HepG2 (cell line): ENCODE data around the gene BSN. TPM values are rescaled to one million over a fixed set of nuclear protein-coding genes. Genes with fewer than 3 reads are reported as not detected.
A peak's percentile ranks its signal among the peaks of the same experiment; 100 is the strongest.

Experiments
- ATF6 ChIP-seq: sonication (generic); formaldehyde crosslinking; conservative IDR thresholded peaks from 2 replicates; pipeline ENCODE4 v1.4.0; 2020; ENCODE audit warnings: missing genetic modification reagents
- HNF1B ChIP-seq: sonication (generic); formaldehyde crosslinking; IDR thresholded peaks from 2 replicates; pipeline ENCODE4 v1.5.1; 2020; ENCODE audit warnings: mild to moderate bottlenecking, moderate library complexity, missing genetic modification reagents
- HNF4A ChIP-seq: sonication (generic); formaldehyde crosslinking; IDR thresholded peaks from 2 replicates; pipeline ENCODE4 v1.4.0; 2020; ENCODE audit warnings: missing genetic modification reagents
- IRF2 ChIP-seq: IDR thresholded peaks from 2 replicates; pipeline ENCODE4 v1.6.1; 2018; ENCODE audit warnings: missing genetic modification reagents, missing compliant biosample characterization
- KLF11 ChIP-seq: IDR thresholded peaks from 2 replicates; pipeline ENCODE4 v1.6.1; 2016; ENCODE audit warnings: missing compliant biosample characterization
- RNF219 ChIP-seq: sonication (generic); formaldehyde crosslinking; IDR thresholded peaks from 2 replicates; pipeline ENCODE4 v1.5.0; 2020; ENCODE audit warnings: mild to moderate bottlenecking, missing genetic modification reagents
- RXRB ChIP-seq: IDR thresholded peaks from 2 replicates; pipeline ENCODE4 v1.6.1; 2016; ENCODE audit warnings: borderline replicate concordance, missing genetic modification reagents, missing compliant biosample characterization
- TARDBP ChIP-seq: sonication (generic); formaldehyde crosslinking; IDR thresholded peaks from 2 replicates; pipeline ENCODE4 v1.8.0; 2022; ENCODE audit warnings: mild to moderate bottlenecking, missing genetic modification reagents
- TBX3 ChIP-seq: fragments of 450-650 bp; IDR thresholded peaks from 2 replicates; pipeline ENCODE4 v1.6.1; 2017; ENCODE audit warnings: antibody characterized with exemption, mild to moderate bottlenecking, inconsistent platforms, borderline replicate concordance
- TSC22D2 ChIP-seq: sonication (generic); formaldehyde crosslinking; IDR thresholded peaks from 2 replicates; pipeline ENCODE4 v1.5.1; 2020; ENCODE audit warnings: missing genetic modification reagents, mild to moderate bottlenecking, borderline replicate concordance
- ZBTB43 ChIP-seq: sonication (generic); formaldehyde crosslinking; conservative IDR thresholded peaks from 2 replicates; pipeline ENCODE4 v1.4.0; 2020; ENCODE audit warnings: missing genetic modification reagents
- ZC3H4 ChIP-seq: sonication (generic); formaldehyde crosslinking; IDR thresholded peaks from 2 replicates; pipeline ENCODE4 v1.4.0; 2020; ENCODE audit warnings: missing genetic modification reagents, borderline replicate concordance
- ZFY ChIP-seq: sonication (generic); formaldehyde crosslinking; IDR thresholded peaks from 2 replicates; pipeline ENCODE4 v1.4.0; 2020; ENCODE audit warnings: missing genetic modification reagents
- ZNF747 ChIP-seq: sonication (generic); formaldehyde crosslinking; IDR thresholded peaks from 2 replicates; pipeline ENCODE4 v1.8.1; 2023; ENCODE audit warnings: missing genetic modification reagents, mild to moderate bottlenecking, borderline replicate concordance
- polyA plus RNA-seq, 8 experiments: library from polyadenylated mRNA; depleted of rRNA in 3 of 8; stranded (reverse) in 7 of 8; unstranded in 1 of 8; fragments of >200 nt; fragmentation: Illumina TruSeq in 4 of 8; extraction: Trizol in 4 of 8; gene quantifications; 2 replicates each; pipeline versions ENCODE4 v1.2.1 to v1.2.3, GENCODE V29; 2011 to 2016; ENCODE audit warnings: low read depth in 4 of 8, missing spikeins in 1 of 8, mixed read lengths in 1 of 8; ENCODE audit not compliant: insufficient read depth in 1 of 8
- total RNA-seq, 5 experiments: library from RNA; depleted of rRNA; stranded (reverse); fragments of >200 nt; fragmentation: Illumina TruSeq; extraction: Trizol; gene quantifications; 2 replicates each; pipeline ENCODE4 v1.2.3, GENCODE V29; 2016; ENCODE audit warnings: low read depth in 1 of 5
- TF ChIP-seq, protein P1 (sequence below): sonication (generic); formaldehyde crosslinking; IDR thresholded peaks from 2 replicates; pipeline ENCODE4 v1.5.0; 2020; ENCODE audit warnings: mild to moderate bottlenecking, missing genetic modification reagents, borderline replicate concordance

The BSN gene
- total and polyA plus RNA-seq, 2 of the 13 experiments (the other 11 are each of a cell fraction or from before 2014, with no cell fraction given) = 0.42 to 0.86 TPM

DNA sequence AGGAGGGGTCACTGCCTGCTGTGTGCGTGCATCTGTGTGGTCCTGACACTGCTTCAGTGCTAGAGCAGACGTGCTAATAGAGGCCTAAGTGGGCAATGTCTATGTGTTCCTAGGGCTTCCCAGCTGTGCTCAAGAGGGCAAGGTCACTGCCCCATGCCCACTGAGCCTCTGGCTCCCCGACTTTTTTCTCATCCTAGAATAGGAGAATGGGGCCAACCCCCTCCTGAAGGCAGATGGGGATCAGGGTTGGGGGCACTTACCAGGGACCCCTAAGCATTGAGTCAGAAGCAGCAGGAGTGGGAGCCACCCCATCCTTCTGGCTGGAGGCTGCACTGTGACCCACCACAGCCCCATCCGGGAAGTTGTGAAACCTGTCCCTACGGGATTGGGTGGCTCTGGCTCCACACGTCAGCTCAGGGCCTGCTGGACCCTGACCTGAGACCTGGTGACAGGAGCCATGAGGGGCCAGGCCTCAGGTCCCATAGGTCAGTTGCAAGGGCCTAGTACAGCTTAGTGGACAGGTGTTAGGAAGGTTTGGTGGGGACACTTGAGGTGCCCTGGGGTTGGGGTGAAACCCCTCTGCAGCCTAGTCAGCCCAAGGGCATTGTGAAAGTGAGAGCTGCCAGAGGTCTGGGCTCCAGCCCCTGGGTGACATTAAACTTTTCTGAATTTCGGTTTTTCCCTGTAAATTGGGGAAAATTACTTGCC, 134.2 kb downstream of the BSN start (continued):
- TF ChIP-seq ATF6 (CRISPR knock-in tag) (peak; percentile 65; the same call in 1 of the 2 replicates), KLF11 (peak; percentile 21), TSC22D2 (CRISPR knock-in tag) (peak; percentile 59; the same call in 1 of the 2 replicates), TARDBP (CRISPR knock-in tag) (peak; percentile 75), HNF1B (CRISPR knock-in tag) (0 out of 2 replicates have a peak, but pooled peaks have one; percentile 33), RXRB (CRISPR knock-in tag) (peak; percentile 64; the same call in 1 of the 2 replicates), ZNF747 (0 out of 2 replicates have a peak, but pooled peaks have one; percentile 31), ZFY (CRISPR knock-in tag) (peak; percentile 80), TBX3 (peak; percentile 13; the same call in 1 of the 2 replicates), RNF219 (CRISPR knock-in tag) (peak; percentile 41; the same call in 1 of the 2 replicates), HNF4A (CRISPR knock-in tag) (peak; percentile 89), IRF2 (peak; percentile 56; the same call in 1 of the 2 replicates), ZC3H4 (CRISPR knock-in tag) (0 out of 2 replicates have a peak, but pooled peaks have one; percentile 5), ZBTB43 (CRISPR knock-in tag) (0 out of 2 replicates have a peak, but pooled peaks have one; percentile 41)
- TF ChIP-seq, protein P1, sequence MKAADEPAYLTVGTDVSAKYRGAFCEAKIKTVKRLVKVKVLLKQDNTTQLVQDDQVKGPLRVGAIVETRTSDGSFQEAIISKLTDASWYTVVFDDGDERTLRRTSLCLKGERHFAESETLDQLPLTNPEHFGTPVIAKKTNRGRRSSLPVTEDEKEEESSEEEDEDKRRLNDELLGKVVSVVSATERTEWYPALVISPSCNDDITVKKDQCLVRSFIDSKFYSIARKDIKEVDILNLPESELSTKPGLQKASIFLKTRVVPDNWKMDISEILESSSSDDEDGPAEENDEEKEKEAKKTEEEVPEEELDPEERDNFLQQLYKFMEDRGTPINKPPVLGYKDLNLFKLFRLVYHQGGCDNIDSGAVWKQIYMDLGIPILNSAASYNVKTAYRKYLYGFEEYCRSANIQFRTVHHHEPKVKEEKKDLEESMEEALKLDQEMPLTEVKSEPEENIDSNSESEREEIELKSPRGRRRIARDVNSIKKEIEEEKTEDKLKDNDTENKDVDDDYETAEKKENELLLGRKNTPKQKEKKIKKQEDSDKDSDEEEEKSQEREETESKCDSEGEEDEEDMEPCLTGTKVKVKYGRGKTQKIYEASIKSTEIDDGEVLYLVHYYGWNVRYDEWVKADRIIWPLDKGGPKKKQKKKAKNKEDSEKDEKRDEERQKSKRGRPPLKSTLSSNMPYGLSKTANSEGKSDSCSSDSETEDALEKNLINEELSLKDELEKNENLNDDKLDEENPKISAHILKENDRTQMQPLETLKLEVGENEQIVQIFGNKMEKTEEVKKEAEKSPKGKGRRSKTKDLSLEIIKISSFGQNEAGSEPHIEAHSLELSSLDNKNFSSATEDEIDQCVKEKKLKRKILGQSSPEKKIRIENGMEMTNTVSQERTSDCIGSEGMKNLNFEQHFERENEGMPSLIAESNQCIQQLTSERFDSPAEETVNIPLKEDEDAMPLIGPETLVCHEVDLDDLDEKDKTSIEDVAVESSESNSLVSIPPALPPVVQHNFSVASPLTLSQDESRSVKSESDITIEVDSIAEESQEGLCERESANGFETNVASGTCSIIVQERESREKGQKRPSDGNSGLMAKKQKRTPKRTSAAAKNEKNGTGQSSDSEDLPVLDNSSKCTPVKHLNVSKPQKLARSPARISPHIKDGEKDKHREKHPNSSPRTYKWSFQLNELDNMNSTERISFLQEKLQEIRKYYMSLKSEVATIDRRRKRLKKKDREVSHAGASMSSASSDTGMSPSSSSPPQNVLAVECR (CRISPR knock-in tag) = peak; percentile 75; the same call in 1 of the 2 replicates
